ENCODE results near the gene S100A13.

Gene S100A13

DNA sequence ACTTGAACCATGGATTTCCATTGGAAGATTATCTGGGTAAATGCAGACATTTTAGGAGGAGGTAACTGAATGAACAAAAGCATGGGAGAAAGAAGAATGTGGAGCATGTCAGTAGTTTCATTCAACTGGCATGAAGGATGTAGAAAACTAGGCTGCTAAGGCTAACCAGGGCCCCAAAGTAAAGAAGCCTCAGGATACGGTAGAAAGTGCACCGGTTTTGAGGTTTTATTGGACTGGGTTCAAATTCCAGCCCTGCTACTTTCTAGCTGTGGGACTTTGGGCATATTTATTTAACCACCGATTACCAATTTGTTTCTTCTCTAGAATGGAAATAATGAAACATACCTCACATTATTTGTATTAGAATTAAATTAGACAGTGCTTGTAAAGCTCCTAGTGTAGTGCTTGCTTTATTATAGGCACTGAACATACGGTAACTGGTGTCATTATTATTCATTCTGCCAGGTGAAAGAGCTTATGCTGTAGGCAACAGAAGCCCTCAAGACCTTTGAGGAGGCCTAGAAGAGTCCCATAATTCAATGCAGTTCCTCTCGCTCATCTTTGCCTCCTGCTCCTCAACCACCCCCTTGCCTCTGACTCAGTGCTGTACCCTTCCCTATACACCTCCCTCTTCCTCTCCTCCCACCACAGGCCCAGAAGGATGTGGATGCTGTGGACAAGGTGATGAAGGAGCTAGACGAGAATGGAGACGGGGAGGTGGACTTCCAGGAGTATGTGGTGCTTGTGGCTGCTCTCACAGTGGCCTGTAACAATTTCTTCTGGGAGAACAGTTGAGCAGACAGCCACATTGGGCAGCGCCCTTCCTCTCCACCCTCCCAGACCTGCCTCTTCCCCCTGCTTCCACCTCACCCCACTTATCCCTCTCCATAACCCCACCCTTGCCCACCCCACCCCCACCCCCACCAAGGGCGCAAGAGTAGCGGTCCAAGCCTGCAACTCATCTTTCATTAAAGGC lies 4.0 kb upstream of the S100A13 start:
- TF ChIP-seq, protein P1, sequence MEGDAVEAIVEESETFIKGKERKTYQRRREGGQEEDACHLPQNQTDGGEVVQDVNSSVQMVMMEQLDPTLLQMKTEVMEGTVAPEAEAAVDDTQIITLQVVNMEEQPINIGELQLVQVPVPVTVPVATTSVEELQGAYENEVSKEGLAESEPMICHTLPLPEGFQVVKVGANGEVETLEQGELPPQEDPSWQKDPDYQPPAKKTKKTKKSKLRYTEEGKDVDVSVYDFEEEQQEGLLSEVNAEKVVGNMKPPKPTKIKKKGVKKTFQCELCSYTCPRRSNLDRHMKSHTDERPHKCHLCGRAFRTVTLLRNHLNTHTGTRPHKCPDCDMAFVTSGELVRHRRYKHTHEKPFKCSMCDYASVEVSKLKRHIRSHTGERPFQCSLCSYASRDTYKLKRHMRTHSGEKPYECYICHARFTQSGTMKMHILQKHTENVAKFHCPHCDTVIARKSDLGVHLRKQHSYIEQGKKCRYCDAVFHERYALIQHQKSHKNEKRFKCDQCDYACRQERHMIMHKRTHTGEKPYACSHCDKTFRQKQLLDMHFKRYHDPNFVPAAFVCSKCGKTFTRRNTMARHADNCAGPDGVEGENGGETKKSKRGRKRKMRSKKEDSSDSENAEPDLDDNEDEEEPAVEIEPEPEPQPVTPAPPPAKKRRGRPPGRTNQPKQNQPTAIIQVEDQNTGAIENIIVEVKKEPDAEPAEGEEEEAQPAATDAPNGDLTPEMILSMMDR (conservative IDR thresholded peaks at IDR 0.05; ENCODE audit: low read depth, low read length) = no peak
- H3K4me3 ChIP-seq (ENCODE audit: low read length) = no peak overlapping the region
- DNase-seq (ENCODE audit: low read depth) = no peak

DNA sequence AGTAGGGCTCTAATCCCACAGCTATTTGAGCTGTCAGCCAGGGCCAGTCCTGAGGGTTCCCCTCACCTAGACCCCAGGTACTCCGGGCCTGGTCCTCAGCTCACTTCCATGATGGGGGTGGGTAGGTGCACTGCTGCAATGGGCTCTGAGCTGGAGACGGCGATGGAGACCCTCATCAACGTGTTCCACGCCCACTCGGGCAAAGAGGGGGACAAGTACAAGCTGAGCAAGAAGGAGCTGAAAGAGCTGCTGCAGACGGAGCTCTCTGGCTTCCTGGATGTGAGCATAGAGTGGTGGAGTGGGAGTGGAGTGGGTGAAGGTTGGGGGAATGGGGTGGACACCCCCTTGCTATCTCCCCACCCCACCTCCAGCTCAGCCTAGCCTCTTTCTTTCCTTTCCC lies 3.1 kb upstream of the S100A13 start:
- TF ChIP-seq, protein P1 (conservative IDR thresholded peaks at IDR 0.05; ENCODE audit: low read depth, low read length) = no peak
- no peak overlapping the region for H3K4me3 ChIP-seq (ENCODE audit: low read length)
- DNase-seq (ENCODE audit: low read depth) = no peak

DNA sequence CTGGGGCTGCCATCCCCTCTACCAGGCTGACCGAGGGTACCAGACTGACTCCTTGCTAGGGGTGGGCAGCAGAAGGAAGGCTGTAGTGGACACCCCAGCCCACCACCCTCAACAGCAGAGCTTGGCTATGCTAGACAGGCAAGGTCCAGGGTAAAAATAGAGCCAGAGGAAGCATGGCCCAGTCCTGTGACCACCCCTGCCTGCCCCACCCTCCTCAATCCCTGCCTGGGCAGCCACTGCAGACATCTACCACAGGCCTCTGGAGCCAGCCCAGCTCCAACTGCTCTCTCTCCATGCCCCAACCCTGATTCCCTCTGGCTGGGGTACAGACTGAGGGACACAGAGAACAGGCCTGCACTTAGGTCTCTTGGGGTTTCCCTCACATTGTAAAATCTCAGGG lies 2.7 kb upstream of the S100A13 start:
- no peak for DNase-seq (ENCODE audit: low read depth)
- TF ChIP-seq, protein P1 (conservative IDR thresholded peaks at IDR 0.05; ENCODE audit: low read depth, low read length) = no peak
- no peak overlapping the region for H3K4me3 ChIP-seq (ENCODE audit: low read length)

DNA sequence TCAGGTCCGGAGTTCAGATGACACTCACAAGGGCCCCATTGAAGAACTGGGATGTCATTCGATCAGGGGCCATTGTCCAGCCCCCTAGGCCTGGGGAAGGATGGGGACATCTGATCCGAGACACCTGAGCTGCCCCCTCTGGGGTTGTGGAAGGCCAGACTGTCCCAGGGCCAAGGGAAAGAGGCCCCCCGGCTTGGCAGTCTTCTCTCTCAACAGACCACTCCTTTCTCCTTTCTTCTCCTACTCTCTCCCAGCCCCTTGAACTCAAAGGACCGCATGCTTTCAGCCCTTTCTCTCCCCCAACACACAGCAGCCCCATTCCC lies 2.0 kb upstream of the S100A13 start:
- DNase-seq (ENCODE audit: low read depth) = no peak
- H3K4me3 ChIP-seq (ENCODE audit: low read length) = no peak overlapping the region
- TF ChIP-seq, protein P1 (conservative IDR thresholded peaks at IDR 0.05; ENCODE audit: low read depth, low read length) = no peak

DNA sequence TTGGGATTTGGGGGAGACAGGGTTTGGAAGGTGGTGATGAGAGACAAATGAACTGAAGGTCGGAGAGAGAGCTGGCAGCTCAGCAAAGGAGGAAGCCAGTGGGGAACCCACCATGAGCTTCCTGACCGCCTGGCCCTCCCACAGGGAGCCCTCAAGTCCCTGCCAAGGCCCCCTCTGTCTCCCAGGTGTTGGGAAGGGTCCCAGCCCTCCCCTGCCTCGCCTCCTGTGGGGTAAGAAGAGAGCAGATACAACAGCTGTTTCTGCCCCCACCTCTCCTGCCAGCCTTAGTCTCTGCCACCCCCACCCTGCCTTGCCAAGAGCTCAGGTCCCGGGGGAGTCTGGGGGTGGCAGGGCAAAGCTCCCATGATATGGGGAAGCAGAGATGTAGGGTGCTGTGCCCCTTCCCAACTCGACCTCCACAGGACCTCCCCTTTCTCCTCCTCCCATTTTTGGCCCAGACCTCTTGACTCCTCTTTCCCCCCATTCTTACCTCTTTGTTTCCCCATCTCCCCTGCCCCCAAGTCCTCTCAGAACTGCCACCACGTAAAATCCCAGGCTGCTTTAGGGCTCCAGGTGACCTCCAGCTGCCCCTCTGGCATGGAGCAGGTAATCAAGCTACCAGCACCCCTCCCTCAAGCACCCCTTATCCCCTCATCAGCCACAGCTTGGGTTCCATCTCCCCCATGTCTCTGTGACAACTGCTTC lies 1.5 kb upstream of the S100A13 start:
- DNase-seq (ENCODE audit: low read depth) = no peak
- TF ChIP-seq, protein P1 (conservative IDR thresholded peaks at IDR 0.05; ENCODE audit: low read depth, low read length) = no peak
- H3K4me3 ChIP-seq (ENCODE audit: low read length) = no peak overlapping the region

DNA sequence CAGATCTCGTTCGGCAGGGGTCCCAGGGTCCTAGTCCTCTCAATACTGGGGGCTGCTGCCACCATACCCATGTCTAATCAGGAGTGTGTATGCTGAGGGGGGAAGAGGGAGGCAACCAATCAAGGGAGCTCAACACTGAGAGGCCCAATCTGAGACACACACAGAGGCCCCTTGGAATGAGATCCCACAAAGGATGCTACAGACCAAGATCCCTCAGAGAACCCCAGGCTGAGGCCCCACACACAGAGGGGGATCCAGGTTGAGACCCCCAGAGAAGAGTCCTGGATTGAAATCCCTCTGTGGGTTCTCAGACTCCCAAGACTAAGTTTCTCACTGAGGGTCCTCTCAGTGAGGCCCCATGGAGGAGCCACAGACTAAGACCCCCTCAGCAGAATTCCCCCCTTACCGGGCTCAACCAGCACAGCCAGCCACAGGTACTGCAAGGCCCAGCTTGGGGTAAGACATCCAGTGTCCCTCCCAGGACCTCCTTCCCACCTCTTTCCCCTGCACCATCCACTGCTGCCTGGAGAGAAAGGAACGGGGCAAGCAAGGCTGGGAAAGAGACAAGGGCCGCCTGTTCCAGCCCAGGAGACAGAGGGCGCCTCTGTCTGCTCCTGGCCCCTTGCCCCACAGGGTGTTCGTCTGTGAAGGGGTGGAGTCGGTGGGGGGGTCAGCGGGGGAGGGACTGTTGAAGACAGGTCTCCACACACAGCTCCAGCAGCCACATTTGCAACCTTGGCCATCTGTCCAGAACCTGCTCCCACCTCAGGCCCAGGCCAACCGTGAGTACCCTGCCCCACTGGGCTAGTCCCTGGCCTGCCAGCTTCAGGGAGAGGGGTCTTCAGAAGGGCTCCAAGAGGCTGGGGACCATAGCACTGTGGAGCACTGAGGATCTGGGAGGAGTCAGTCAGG lies 666 bp upstream of the S100A13 start, which contains the start of gene S100A1:
Gene S100A1 (plus strand): TSS at position 720 of the 912 bp plus-strand sequence. CDS start 2,088 bp downstream, outside the sequence.
- DNase-seq (ENCODE audit: low read depth) = no peak
- TF ChIP-seq, protein P1 (conservative IDR thresholded peaks at IDR 0.05; ENCODE audit: low read depth, low read length) = no peak
- H3K4me3 ChIP-seq (ENCODE audit: low read length) = peak within 1 kb of the TSS; percentile 62
